Activated CD4-positive, alpha-beta T cell treated with anti-CD3 and anti-CD28 coated beads for 4 hours (primary cell): Measurements from ENCODE around the gene EXOC4.

Experiments used
- DNase-seq, 2 donors: peaks; one replicate each; pipeline ENCODE4 v3.0.0-alpha.2; 2020

Gene EXOC4

DNA sequence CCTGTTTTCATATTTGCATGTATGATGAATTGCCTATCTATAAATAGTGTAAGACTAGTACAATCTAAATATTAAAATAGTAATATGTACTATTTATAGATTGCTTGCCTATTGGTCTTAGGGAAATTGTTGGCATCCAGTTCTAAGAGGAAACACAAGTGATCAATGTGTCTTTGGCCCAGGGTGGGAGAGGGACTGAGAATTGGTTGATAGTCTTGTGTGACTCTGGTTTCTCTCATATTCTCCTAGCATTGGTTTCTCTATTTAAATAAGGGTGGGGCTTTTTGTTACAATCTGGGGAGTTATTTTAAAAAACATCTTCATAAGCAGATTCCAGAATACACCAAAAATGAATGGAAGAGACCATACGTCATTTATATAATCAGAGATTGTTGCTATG lies 250.1 kb downstream of the EXOC4 start:
- no peak for DNase-seq

DNA sequence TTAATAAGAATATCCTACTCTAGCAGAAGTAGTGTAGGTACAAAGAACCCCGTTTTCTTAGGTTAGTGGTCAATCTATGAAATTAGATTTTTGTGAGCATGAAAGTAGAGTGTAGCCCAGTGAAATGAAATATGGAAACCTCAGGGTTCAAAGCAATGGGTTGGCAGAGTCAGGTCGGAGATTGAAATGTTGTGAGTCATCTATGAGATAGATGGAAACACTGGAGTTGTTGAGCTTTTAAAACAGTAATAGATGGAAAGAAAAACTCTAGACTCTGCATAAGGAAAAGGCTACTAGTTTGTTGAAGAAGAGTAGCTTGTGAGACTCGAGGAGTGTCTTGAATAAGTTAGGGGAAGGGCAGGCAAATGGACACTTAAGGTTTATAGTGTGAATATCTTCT lies 251.9 kb downstream of the EXOC4 start:
- no peak for DNase-seq

DNA sequence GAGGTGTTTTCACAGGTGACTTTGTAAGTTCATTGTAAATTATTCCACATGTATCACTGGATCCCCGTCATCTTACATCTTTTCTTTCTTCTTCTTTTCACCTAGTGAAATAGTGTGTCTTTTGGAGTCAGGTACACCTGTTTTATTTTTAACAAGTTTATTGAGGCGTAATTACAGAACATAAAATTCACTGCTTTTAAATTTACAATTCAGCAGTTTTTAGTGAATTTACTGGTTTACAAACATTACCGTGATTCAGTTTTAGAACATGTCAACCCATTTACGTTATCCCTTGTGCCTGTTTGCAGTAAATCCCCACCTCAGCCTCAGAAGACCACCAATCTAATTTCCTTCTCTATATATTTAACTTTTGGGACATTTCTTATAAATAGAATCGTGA lies 256.9 kb downstream of the EXOC4 start:
- no peak for DNase-seq

DNA sequence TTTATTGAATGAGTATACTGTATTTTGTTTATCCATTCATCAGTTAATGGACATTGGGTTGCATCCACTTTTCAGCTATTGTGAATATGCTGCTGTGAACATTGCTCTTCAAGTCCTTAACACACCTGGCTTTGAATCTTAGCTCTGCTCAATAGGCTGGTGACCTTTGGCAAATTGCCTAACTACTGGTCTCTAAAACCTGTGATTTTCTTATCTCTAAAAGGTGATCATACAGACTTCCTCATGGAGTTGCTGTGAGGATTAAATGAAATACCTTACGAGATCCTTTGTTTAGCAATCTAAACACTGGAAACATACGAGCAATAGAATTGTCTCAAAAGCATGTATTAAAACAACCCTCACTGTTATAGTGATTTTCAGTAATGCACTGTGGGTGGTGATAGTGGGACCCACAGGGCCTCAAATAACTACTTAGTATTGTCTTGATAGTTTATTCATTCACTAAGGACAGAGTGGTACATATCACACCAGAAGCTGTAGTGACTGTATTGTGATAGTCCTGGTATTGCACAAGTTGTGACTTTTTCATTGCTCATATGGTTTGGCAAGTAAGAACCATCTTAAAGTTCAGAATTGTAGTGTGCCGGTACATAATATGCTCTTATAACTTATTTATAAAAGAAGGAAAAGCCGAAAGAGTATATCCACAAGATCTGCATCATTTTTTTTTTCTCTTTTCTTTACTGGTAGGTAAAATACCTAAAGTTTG lies 257.6 kb downstream of the EXOC4 start:
- no peak for DNase-seq

DNA sequence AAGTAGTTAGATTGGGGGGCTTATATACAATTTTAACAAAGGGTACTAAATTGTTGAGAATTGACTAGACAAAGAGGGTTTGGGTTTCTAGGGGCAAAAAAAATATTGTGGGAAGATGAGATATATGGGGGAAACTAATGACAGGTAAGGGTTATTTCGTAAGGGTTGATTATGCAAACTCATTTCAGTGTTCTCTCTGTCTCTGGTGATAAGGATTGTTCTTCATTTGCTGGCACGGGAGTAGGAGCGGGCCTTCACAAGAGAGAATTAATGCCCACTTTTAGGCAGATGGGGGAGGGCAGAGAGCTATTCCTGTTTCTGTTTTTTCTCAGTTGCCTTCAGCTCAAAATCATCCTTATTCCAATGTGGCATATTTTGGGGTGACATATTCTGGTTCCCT lies 258.4 kb downstream of the EXOC4 start:
- no peak for DNase-seq

DNA sequence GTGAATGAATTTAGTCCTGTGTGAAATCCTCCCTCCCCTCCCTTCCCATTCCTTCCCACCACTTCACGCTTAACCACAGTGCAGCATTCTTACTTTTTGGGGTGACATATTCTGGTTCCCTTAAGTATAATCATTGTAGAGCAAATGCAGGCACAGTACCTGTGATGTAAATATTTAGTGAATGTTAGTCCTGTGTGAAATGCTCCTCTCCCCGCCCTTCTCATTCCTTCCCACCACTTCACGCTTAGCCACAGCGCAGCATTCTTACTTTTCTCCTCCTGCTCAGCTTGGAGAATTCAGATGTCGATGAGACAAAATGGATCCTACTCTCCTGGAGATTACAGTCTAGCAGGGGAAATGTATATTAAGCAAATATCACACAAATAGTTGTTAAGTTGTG lies 258.8 kb downstream of the EXOC4 start:
- no peak for DNase-seq

DNA sequence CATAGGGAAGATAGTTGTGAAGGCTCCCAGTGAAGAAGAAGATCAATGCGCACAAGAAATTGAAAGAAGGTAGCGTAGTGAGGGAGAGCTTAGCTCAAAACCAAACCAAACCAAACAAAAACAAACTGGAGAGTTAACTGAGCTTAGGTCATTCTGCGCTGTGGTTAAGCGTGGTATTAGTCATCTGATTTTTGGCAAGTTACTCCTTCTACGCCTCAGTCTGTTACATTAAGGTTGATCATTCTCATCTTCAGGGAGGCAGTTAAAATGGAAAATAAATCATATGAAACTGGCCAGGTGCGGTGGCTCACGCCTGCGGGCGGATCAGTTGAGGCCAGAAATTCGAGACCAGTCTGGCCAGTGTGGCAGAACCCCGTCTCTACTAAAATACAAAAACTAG lies 259.7 kb downstream of the EXOC4 start:
- no peak for DNase-seq

DNA sequence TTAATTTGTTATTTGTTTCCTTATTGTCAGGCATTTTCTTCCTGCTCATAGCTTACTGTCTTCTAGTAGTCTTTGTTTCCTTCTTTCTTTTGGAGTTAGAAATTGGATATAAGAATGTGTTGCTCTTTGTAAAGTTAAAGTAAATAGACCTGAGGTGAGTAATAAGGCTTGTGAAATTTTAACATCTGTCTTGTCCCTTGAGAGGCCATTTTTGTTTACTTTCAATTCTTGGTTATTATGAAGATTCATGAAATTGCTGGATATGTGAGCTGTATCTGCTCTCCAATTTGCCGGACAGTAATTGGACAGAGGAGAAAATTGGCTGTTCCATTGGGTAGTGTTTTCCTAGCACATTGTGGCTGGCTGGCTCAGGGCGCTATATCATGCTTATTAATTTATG lies 260.7 kb downstream of the EXOC4 start:
- DNase-seq = no peak

DNA sequence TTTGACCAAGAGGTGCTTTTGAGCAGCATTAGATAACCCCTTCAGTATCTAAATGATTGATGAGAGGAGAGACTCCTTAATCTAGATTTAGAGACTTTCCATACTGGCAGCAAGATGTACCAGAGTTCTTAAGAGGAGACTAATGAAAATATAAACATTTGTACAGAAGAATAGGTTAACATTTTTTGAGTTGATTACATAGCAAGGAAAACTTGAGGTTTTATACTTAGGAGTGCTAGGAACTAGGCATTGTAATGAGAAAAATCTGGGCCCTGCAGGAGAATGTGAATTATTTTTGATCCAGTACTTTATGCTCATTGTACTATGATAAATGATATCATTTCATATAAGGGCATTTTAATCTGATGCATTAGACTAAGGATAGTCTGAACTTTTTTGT lies 261.7 kb downstream of the EXOC4 start:
- no peak for DNase-seq

DNA sequence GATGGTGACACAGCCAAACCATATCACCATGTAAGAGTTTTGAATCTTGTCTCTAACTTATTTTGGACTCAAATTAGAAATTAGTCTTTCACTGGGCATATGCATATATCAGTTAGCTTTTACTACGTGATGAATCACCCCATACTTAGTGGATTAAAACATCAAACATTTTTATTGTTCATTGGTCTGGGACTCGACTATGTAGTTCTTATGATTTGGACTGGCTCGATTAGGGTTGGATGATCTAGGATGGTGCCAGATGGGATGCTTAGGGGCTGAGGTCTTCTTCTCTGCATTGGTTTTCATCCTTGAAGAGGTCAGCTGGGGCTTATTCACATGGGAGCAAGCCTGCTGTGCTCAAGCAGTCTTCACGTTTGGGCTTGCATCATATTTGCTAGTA lies 264.9 kb downstream of the EXOC4 start:
- DNase-seq = no peak

DNA sequence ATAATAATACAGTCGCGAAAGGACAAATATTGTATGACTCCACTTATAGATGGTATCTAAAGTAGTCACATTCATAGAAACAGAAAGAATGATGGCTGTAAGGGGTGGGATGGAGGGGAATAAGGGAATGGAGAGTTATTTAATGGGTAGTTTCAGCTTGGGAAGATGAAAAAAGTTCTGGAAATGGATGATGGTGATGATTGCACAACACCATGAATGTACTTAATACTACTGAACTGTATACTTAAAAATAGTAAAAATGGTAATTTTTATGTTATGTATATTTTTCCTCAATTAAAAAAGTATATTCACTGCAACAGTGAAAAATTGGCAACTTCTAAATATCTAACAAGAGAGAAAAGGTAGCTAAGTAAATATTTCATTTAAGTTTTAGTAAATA lies 265.8 kb downstream of the EXOC4 start:
- DNase-seq = no peak

DNA sequence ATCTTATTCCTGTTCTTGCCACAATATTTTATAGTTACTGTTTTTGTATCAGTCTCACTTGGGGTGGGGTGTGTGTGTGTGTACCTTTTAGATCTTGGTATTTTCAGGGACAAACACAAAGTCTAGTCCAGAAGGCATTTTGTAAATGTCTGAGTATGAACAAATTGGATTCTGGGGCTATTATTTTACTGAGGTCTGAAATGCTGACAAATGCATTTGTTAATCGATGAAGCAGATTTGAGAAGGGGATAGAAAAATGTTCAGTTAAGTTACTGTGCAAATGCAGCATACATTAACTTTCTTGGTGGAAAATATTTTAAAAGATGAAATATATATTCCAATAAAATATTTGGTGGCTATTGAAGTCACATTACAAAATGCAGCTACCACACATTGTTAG lies 267.4 kb downstream of the EXOC4 start:
- DNase-seq = no peak

DNA sequence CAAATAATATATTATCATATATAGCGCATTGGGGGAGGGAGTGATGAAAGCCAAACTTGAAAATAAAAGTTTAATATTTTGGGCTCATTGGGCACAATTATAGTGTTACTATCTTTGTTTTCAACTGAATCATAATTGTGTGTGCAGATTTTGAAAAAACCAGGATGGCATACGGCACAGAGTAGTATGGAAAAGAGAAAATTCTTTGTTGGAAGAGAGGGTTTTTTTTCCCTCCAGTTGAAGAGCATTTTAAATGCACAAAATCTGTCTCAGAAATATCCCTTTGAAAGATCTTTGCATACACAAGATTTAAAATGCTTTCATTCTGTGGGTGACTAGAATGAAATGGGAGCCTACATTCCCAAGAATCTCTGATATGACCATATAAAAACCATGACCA lies 269.6 kb downstream of the EXOC4 start:
- no peak for DNase-seq

DNA sequence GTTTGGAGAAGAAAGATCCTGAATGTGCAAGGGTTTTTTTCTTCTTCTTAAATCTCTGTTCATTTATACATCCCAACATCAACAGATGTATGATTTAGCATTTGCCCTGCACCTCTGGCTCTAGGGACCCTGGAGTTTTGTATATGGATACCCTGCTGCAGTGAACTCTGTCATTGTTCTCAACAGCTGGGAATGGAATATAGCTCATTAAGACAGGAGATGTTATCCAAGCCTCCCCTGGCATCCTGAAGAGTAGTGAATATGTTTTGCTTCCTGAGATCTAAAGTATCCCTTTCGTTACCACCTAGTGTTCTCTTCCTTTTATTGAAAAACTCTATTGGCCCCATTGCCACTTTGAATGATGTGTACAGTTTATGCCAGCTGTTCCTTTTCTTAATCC lies 275.9 kb downstream of the EXOC4 start:
- no peak for DNase-seq

DNA sequence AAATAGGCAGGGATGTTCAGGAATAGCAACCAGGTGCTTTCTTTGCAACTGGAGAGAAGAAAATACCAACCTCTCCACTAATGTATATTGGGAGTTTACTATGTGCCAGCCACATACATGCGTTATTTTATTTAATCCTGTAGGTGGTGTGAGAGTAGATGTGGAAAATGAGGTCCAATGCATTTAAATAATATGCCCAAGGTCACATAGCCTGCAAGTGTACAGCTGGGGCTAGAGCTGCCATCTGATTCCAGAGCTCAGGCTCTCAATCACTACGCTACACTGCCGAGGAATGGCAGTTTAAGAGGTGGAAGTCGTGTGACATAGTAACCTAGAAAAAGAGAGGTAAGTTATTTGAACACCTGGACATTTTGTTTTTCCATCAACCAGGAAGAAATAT lies 277.0 kb downstream of the EXOC4 start:
- DNase-seq = no peak

DNA sequence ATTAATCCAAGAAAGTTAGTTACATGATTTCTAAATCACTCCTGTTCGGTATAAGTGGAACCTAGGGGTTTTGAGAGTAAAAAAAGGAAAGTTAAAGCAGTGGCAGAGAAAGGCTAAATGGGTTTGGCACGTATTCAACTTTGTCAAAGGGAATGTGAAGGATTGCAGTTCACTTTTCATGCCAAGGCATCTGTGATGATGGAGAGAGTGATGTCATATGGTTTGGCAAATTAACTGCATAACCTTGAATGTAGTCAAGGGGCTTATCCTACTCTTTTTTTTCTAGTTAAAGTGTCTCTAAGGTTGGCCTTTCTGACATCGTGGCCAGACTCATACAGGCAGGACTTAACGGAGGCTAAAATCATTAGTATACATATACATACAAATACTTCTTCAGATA lies 277.8 kb downstream of the EXOC4 start:
- DNase-seq = no peak

DNA sequence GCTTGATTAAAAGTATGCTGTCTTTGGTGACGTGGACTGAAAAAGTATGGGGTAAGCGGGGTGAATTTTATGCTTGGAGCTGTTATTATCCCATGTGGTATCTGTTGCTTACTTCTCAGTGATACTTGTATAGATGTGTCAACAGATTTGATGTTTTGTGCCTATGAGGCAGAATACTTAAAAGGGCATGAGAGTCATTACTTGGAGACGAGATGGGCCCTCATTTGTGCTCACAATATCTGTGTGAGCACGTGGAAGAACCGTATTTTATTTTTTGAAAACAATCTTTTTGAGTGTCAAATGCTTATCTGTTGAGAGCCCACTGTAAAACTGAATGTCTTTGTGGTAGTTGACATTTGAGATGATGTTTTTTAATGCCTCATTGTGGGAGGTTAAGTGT lies 281.9 kb downstream of the EXOC4 start:
- DNase-seq = no peak

DNA sequence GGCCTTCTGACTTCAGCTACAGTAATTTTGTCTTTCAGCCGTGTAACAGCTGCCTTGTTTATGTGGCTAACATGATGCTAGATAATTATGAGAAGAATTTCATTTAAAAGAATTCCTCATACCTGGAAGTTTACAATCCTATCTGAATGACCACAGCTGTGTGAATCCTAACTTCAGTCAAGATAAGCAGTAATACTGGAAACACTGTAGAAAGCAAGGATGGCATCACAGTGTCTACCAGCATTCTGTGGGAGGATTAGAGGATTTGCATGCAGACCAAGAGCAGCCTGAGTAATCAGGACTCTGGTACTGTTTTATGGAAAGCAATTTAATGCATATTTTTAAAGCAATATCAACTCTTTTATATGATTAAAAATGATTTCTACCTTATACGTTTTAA lies 282.4 kb downstream of the EXOC4 start:
- no peak for DNase-seq

DNA sequence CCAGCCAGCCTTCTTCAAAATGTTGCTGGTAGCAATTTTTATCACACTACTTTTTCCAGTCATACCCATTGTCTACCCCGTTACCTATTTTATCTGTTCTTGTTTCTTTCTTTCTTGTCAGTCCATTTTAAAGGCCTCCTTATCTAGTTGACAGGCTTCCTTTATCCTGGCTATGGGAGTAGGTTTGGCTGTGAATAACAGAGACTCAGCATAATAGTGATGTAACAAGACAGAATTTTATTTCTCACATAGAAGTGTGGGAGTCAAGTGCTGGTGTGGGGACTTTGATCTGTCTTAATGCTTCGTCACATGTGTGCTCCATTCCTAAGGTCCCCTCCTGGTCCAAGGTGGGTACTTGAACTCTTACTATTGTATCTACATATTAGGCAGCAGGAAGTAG lies 283.6 kb downstream of the EXOC4 start:
- DNase-seq = no peak

DNA sequence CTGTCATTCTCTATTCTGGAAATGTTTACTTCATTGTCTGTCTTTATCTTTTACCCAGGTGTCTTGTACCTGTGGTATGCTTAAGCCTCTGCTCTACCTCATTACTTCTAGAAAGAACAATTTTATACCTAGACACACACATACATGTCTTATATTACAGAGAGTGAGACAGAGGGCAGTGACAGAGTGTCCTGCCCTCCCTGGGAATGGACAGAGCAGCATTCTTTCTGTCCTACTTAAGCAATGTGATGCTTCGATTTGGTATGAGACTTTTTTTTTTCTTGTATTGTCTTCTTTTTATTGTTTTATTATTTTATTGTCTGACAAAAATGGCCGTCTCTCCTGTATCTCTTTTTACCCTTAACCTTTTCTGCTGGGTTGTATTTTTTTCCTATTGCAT lies 286.1 kb downstream of the EXOC4 start:
- DNase-seq = no peak

DNA sequence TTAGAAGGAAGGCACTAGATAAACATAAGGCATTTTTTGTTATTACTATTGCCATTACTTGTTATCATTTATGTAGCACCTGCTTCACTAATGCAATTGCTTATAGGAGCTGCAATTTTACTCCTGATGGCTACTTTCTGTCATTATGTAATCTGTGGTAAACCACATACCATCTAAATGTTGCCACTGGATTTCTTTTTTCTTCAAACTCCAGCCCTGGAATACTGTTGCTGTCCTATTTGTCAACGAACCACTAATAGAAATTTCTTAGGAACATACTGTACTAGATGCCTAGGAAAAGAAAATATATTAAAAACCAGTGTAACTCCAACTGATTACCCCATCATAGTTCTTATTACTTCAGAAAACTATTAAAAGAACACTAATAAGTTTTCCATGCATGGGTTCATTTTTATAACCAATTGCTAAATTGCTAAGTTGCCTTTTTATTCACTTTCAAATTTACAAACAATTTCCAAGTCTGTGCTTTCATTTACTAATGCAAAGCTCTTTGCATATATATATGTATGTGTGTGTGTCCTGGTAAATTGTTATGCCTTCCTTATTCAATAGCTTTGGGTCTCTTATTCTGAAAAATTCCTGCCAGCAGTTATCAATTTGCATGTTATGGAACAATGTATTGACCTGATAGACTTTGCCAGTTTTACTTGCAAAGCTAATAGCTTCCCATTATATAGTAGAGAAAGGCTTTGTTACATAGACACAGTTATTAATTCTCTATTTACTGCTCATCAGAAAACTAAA lies 287.4 kb downstream of the EXOC4 start:
- no peak for DNase-seq

DNA sequence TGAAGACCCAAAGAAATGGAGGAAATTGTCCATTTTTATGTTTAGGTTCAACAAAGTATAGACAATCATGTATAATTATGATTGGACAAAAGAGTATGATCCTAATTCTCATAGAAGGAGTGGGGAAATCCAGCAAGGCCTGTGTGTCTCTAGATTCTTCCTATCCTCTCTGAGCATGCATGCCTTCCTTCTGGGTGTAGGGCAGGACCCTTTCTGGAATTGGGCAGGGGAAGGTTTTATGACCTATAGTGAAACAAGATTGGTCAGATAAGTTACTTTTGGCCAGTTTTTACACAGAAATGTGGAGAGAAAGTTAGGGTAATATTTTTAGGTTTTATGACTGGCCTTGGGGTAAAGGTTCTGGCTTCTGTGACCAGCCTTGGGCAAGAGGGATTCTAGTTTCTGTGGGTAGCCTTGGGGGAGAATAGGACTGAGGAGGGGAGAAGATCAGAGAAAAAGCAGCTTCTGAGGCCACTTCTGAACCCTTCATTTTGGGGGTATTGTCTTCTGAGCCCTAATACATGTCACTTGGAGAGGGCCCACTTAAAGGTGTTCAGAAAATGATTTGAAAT lies 289.4 kb downstream of the EXOC4 start:
- DNase-seq = no peak

DNA sequence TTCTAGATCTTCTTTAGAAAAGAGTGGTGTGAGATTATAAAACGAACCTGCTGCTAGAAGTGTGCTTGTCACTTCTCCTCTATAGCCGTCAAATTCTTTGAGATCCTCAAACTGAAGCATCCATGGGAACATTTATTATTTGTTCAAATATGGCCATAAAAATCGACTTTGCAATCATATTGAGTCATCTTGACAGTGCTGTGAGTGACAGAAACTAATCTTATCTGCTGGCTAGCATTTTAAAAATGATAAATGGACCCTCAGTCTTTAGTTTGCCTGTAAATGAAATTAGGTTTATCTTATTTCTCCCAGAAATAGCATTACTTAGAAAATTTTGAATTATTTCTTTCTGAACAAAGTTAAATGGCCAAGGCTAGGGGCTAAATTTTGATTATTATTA lies 290.8 kb downstream of the EXOC4 start:
- DNase-seq = no peak

DNA sequence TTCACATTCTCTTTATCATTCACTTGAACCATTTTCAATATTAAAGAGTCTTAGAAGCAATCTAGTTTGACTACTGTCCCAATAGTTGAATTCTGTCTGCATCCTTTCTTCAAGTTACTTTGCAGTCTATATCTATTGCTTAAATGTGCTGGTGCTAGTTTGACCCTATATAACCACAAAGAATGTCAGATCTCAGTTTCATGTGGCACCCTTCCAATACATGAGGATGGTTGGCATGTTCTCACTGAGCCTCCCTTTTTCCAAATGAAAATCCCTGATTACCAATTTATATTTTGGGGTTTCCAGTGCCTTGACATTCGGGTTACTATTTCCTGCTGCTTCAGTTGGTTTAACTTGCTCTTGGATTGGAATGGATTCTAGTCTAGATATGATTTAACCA lies 292.7 kb downstream of the EXOC4 start:
- no peak for DNase-seq

DNA sequence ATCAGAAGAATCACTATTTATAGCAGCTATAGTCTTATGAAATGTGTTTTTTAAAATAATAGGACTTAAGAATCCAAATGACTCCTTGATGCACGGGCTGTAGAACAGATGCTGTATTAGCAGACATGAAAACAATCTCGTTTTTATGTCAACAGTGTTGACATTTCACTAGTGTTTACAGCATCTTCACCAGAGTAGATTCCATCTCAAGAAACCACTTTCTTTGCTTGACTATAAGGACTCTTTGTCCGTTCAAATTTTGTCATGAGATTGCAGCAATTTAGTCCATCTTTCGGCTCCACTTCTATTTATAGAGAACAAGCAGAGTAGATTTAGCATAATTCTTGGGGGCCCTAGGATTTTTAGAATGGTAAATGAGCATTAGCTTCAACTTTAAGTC lies 295.1 kb downstream of the EXOC4 start:
- DNase-seq = no peak
